ENCODE data around the gene CRTAP. TPM values are rescaled to one million over a fixed set of nuclear protein-coding genes. Genes with fewer than 3 reads are reported as not detected.

The CRTAP gene
- total RNA-seq, 6 experiments from 2014 or later: 33.1 to 54.9 (median 46.8) TPM

DNA sequence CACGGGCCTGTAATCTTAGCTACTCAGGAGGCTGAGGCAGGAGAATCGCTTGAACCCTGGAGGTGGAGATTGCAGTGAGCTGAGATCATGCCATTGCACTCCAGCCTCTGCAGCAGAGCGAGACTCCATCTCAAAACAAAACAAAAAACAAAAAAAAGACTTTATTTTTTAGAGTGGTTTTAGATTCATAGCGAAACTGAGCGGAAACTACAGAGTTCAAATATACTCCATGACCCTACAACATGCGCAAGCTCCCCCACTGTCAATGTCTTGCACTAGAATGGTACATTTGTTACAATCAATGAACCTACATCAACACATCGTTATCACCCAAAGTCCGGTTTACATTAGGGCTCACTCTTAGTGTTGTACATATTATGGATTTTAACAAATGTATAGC lies 2.2 kb upstream of the CRTAP start:
- Histone ChIP-seq H3K4me1 (peaks cover 0 to 10% (median 2%) of the 10 kb centered on the region in 4 donors), H3K36me3 (no peaks in the 10 kb centered on the region), H3K4me3 (no peak overlapping the region), H3K27ac (no peak overlapping the region), H3K9me3 (no peaks in the 10 kb centered on the region), H3K27me3 (no peaks in the 10 kb centered on the region)
- no peak for ATAC-seq
- intact Hi-C loops (cut with DNase I): no loop called here
- WGBS (ENCODE audit: insufficient coverage, low coverage, low lambda C conversion rate, missing lambda C conversion rate): 94% methylated on average over 8 of the region's 8 CpGs
- DNase-seq: no peak
- TF ChIP-seq, protein P1, sequence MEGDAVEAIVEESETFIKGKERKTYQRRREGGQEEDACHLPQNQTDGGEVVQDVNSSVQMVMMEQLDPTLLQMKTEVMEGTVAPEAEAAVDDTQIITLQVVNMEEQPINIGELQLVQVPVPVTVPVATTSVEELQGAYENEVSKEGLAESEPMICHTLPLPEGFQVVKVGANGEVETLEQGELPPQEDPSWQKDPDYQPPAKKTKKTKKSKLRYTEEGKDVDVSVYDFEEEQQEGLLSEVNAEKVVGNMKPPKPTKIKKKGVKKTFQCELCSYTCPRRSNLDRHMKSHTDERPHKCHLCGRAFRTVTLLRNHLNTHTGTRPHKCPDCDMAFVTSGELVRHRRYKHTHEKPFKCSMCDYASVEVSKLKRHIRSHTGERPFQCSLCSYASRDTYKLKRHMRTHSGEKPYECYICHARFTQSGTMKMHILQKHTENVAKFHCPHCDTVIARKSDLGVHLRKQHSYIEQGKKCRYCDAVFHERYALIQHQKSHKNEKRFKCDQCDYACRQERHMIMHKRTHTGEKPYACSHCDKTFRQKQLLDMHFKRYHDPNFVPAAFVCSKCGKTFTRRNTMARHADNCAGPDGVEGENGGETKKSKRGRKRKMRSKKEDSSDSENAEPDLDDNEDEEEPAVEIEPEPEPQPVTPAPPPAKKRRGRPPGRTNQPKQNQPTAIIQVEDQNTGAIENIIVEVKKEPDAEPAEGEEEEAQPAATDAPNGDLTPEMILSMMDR (IDR thresholded peaks at IDR 0.05): no peak
- TF ChIP-seq POLR2A (IDR thresholded peaks at IDR 0.05): no peak

DNA sequence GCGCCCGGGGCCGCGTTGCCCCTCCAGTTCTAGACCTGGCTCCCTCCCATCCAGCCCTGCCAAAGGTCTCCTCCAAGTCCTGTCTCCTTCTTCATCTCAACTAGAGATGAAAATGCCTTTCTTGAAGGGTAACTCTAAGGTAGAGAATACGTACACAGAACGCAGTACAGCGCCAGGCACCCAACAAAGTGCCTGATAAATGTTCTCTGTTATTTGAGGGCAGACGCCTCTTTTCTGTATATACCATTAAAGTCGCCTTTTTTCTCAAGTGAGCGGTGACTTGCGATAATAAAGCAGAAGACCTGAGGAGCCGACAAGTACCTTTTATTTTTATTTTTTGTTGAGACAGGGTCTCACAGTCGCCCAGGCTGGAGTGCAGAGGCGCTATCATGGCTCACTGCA lies 809 bp downstream of the CRTAP start:
- Histone ChIP-seq H3K27me3 (no peaks in the 10 kb centered on the region), H3K4me3 (peak overlapping the region; percentile 86 to 87 (median 86)), H3K27ac (peak overlapping the region; percentile 23 to 92 (median 89)), H3K9me3 (no peaks in the 10 kb centered on the region), H3K36me3 (no peaks in the 10 kb centered on the region), H3K4me1 (peaks cover 0 to 20% (median 2%) of the 10 kb centered on the region in 4 donors)
- no peak for ATAC-seq
- intact Hi-C loops (cut with DNase I): no loop called here
- WGBS (ENCODE audit: insufficient coverage, low coverage, low lambda C conversion rate, missing lambda C conversion rate): 80% methylated on average over 10 of the region's 14 CpGs
- no peak for DNase-seq
- no peak for TF ChIP-seq POLR2A (IDR thresholded peaks at IDR 0.05)
- TF ChIP-seq, protein P1 (IDR thresholded peaks at IDR 0.05): no peak

DNA sequence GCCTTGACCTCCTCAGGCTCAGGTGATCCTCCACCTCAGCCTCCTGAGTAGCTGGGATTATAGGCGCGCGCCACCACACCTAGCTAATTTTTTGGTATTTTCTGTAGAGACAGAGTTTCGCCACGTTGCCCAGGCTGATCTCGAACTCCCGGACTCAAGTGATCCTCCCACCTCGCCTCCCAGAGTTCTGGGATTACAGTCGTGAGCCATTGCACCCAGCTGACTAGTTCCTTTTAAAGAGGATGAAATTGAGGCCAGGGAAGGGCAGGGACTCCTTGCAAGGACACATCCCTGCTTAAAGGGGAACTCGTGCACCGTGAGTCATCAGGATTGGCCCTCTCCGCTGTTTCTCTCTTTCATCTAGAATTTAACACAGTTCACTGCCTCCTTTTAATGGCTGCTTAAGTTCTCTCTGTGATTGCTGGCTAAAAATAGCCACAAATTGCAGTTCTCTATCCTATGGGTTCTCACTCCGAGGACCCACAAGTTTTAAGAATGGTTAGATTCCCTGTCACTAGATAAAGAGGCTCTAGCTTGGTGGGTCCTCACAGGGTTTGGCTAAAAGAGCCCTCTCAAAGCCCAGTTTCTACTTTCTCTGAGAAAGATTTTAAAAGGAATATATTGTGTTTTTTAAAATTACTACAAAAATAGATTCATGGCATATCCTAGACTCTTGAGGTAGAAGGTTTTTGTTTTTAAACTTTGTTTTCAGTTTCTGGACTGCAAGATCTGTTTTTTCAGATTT lies 1.4 kb downstream of the CRTAP start:
- H3K9me3 ChIP-seq: no peaks in the 10 kb centered on the region
- 61% methylated on average over 13 of the region's 13 CpGs for WGBS (ENCODE audit: insufficient coverage, low coverage, low lambda C conversion rate, missing lambda C conversion rate)
- peaks cover 0 to 20% (median 2%) of the 10 kb centered on the region in 4 donors for H3K4me1 ChIP-seq
- no peaks in the 10 kb centered on the region for H3K27me3 ChIP-seq
- H3K36me3 ChIP-seq: no peaks in the 10 kb centered on the region
- peak in 2 of 3 donors; percentile 42 to 58 for DNase-seq
- ATAC-seq: peak in 3 of 4 donors; percentile 20 to 52 (median 38)
- peak overlapping the region; percentile 23 to 92 (median 89) for H3K27ac ChIP-seq
- TF ChIP-seq, protein P1 (IDR thresholded peaks at IDR 0.05): no peak
- TF ChIP-seq POLR2A (IDR thresholded peaks at IDR 0.05): no peak
- intact Hi-C loops (cut with DNase I): no loop called here
- H3K4me3 ChIP-seq: peak overlapping the region; percentile 86 to 87 (median 86)

DNA sequence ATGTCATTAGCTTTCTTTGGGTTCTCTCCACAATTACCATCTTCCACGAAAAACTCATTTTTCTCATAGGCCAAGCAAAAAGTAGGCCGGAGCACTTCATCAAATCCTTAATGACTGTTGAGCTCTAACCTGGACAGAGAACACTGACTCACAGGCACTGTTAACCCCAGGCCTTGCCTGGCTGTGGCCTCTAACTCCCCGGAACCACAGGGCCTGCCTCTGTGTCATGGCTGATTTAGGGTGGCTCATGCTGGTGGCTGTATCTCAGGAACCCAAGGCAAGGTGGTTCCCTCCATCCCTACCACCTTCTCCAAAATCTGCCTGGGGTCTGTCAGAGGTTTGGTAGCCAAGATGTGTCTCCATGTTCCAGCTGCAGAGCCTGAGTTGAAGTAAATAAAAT lies 3.6 kb downstream of the CRTAP start:
- Histone ChIP-seq H3K27ac (no peak overlapping the region), H3K9me3 (no peaks in the 10 kb centered on the region), H3K27me3 (no peaks in the 10 kb centered on the region), H3K4me3 (no peak overlapping the region), H3K36me3 (peaks cover 0 to 3% (median 0%) of the 10 kb centered on the region in 4 donors), H3K4me1 (peaks cover 0 to 20% (median 2%) of the 10 kb centered on the region in 4 donors)
- ATAC-seq (no peak), DNase-seq (no peak)
- intact Hi-C loops (cut with DNase I): no loop called here
- 100% methylated on average over 3 of the region's 3 CpGs for WGBS (ENCODE audit: insufficient coverage, low coverage, low lambda C conversion rate, missing lambda C conversion rate)
- no peak for TF ChIP-seq POLR2A (IDR thresholded peaks at IDR 0.05)
- TF ChIP-seq, protein P1 (IDR thresholded peaks at IDR 0.05): no peak

All from right lobe of liver (tissue), 6 donors.